ENCODE results near the gene TICRR.

DNA sequence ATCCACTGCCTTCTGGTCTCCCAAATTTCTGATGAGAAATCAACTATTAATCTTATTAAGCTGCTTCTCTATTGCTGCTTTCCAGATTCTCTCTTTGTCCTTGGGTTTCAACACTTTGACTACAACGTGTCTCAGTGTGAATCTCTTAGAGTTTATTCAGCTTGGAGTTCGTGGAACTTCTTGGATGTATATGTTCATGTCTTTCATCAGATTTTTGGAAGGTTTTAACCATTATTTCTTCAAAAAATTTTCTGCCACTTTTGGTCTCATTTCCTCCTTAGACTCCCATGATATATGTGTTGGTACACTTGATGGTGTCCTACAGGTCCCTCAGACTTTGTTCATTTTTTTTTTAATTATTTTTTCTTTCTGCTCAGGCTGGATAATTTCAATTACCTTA is 36.0 kb downstream of the TICRR start:
- TF ChIP-seq, protein P1, sequence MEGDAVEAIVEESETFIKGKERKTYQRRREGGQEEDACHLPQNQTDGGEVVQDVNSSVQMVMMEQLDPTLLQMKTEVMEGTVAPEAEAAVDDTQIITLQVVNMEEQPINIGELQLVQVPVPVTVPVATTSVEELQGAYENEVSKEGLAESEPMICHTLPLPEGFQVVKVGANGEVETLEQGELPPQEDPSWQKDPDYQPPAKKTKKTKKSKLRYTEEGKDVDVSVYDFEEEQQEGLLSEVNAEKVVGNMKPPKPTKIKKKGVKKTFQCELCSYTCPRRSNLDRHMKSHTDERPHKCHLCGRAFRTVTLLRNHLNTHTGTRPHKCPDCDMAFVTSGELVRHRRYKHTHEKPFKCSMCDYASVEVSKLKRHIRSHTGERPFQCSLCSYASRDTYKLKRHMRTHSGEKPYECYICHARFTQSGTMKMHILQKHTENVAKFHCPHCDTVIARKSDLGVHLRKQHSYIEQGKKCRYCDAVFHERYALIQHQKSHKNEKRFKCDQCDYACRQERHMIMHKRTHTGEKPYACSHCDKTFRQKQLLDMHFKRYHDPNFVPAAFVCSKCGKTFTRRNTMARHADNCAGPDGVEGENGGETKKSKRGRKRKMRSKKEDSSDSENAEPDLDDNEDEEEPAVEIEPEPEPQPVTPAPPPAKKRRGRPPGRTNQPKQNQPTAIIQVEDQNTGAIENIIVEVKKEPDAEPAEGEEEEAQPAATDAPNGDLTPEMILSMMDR (IDR thresholded peaks at IDR 0.05; ENCODE audit: insufficient read depth, low read length): no peak
- TF ChIP-seq, protein P2, sequence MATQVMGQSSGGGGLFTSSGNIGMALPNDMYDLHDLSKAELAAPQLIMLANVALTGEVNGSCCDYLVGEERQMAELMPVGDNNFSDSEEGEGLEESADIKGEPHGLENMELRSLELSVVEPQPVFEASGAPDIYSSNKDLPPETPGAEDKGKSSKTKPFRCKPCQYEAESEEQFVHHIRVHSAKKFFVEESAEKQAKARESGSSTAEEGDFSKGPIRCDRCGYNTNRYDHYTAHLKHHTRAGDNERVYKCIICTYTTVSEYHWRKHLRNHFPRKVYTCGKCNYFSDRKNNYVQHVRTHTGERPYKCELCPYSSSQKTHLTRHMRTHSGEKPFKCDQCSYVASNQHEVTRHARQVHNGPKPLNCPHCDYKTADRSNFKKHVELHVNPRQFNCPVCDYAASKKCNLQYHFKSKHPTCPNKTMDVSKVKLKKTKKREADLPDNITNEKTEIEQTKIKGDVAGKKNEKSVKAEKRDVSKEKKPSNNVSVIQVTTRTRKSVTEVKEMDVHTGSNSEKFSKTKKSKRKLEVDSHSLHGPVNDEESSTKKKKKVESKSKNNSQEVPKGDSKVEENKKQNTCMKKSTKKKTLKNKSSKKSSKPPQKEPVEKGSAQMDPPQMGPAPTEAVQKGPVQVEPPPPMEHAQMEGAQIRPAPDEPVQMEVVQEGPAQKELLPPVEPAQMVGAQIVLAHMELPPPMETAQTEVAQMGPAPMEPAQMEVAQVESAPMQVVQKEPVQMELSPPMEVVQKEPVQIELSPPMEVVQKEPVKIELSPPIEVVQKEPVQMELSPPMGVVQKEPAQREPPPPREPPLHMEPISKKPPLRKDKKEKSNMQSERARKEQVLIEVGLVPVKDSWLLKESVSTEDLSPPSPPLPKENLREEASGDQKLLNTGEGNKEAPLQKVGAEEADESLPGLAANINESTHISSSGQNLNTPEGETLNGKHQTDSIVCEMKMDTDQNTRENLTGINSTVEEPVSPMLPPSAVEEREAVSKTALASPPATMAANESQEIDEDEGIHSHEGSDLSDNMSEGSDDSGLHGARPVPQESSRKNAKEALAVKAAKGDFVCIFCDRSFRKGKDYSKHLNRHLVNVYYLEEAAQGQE (IDR thresholded peaks at IDR 0.05; ENCODE audit: insufficient replicate concordance, low read depth): no peak
- TF ChIP-seq POLR2AphosphoS5 (IDR thresholded peaks at IDR 0.05; ENCODE audit: low read depth): no peak
